IMR-90 (cell line): ENCODE results near the gene UBE2K. TPM values are rescaled to one million over a fixed set of nuclear protein-coding genes. Genes with fewer than 3 reads are reported as not detected.

Source experiments
- ATAC-seq: fragments of 200-7000 bp; cut with Tn5 transposase; 2 replicates; pipeline ENCODE4 v1.9.1; 2020; ENCODE audit warnings: low read depth, mild to moderate bottlenecking, moderate library complexity
- BruUV-seq: library from RNA; stranded (reverse); fragments of 400-500 nt; replicated peaks from 2 replicates; lab custom pipeline; 2021; lab: Mats Ljungman, UMichigan
- CTCF ChIA-PET: fragments of 300-600 bp; formaldehyde crosslinking; extraction: SDS; loops from one replicate; lab custom pipeline; 2021; ENCODE audit warnings: antibody characterized with exemption; lab: Yijun Ruan, JAX
- POLR2A ChIA-PET: fragments of 300-600 bp; sonication (Branson Sonifier 250); formaldehyde crosslinking; loops from one replicate; lab custom pipeline; 2022; ENCODE audit warnings: antibody characterized with exemption; ENCODE audit not compliant: unreplicated experiment; lab: Charles Lee
- DNase-seq: peaks from one replicate; pipeline ENCODE4 v3.0.0; 2013
- H2AFZ ChIP-seq: replicated peaks from 2 replicates; pipeline ENCODE3; 2013; ENCODE audit warnings: low read length, mild to moderate bottlenecking; ENCODE audit not compliant: poor library complexity
- H2AK5ac ChIP-seq: 2 replicates; pipeline ENCODE4 v1.6.1; 2013; ENCODE audit warnings: low read depth, low read length, inconsistent platforms
- H2AK9ac ChIP-seq: replicated peaks from 2 replicates; pipeline ENCODE3; 2013; ENCODE audit warnings: mild to moderate bottlenecking, low read depth, low read length, moderate library complexity; ENCODE audit not compliant: poor library complexity
- H2BK120ac ChIP-seq: 2 replicates; pipeline ENCODE4 v1.6.1; 2013; ENCODE audit warnings: low read depth, low read length, inconsistent platforms
- H2BK15ac ChIP-seq: 3 replicates; pipeline ENCODE4 v1.6.1; 2013; ENCODE audit warnings: low read depth, low read length, inconsistent platforms
- H2BK20ac ChIP-seq: 2 replicates; pipeline ENCODE4 v1.6.1; 2013; ENCODE audit warnings: low read depth, mild to moderate bottlenecking, inconsistent platforms, low read length, moderate library complexity
- H2BK5ac ChIP-seq: 2 replicates; pipeline ENCODE4 v1.6.1; 2013; ENCODE audit warnings: mild to moderate bottlenecking, low read depth, low read length, inconsistent platforms; ENCODE audit not compliant: poor library complexity, severe bottlenecking
- H3K14ac ChIP-seq: replicated peaks from 2 replicates; pipeline ENCODE4 v1.6.1; 2013; ENCODE audit warnings: low read depth, low read length, inconsistent platforms
- H3K18ac ChIP-seq: 2 replicates; pipeline ENCODE4 v1.6.1; 2013; ENCODE audit warnings: low read depth, low read length, control low read depth
- H3K23ac ChIP-seq: 2 replicates; pipeline ENCODE4 v1.6.1; 2013; ENCODE audit warnings: low read depth, low read length, inconsistent platforms
- H3K27ac ChIP-seq: 2 replicates; pipeline ENCODE4 v1.5.1; 2013; ENCODE audit warnings: mild to moderate bottlenecking, control low read depth, low read length; ENCODE audit not compliant: insufficient read depth
- H3K27me3 ChIP-seq: 2 replicates; pipeline ENCODE4 v1.6.1; 2013; ENCODE audit warnings: low read length; ENCODE audit not compliant: control insufficient read depth, insufficient read depth
- H3K36me3 ChIP-seq: 2 replicates; pipeline ENCODE4 v1.6.1; 2013; ENCODE audit warnings: low read length, mixed read lengths; ENCODE audit not compliant: control insufficient read depth, insufficient read depth
- H3K4ac ChIP-seq: 2 replicates; pipeline ENCODE4 v1.6.1; 2013; ENCODE audit warnings: low read depth, low read length, inconsistent platforms
- H3K4me1 ChIP-seq: 2 replicates; pipeline ENCODE4 v1.6.1; 2013; ENCODE audit warnings: low read length, mixed read lengths; ENCODE audit not compliant: control insufficient read depth, insufficient read depth
- H3K4me2 ChIP-seq: 2 replicates; pipeline ENCODE4 v1.6.1; 2013; ENCODE audit warnings: low read depth, mild to moderate bottlenecking, control low read depth, low read length, moderate library complexity
- H3K4me3 ChIP-seq: 2 replicates; pipeline ENCODE4 v1.5.1; 2013; ENCODE audit warnings: low read depth, mild to moderate bottlenecking, control low read depth, low read length, moderate library complexity; ENCODE audit not compliant: insufficient read depth
- H3K56ac ChIP-seq: 2 replicates; pipeline ENCODE4 v1.6.1; 2013; ENCODE audit warnings: low read length, inconsistent platforms; ENCODE audit not compliant: insufficient read depth; ENCODE audit errors: extremely low read depth
- H3K79me1 ChIP-seq, 2 experiments: 2 replicates each; pipeline ENCODE4 v1.6.1; 2013; ENCODE audit warnings: low read length in 2 of 2, inconsistent platforms in 1 of 2, low read depth in 1 of 2
- H3K9ac ChIP-seq: 2 replicates; pipeline ENCODE4 v1.6.1; 2013; ENCODE audit warnings: low read depth, low read length, control low read depth
- H3K9me1 ChIP-seq: 2 replicates; pipeline ENCODE4 v1.6.1; 2013; ENCODE audit warnings: low read length, inconsistent platforms; ENCODE audit not compliant: insufficient read depth
- H3K9me3 ChIP-seq: 2 replicates; pipeline ENCODE4 v1.6.1; 2013; ENCODE audit warnings: low read length; ENCODE audit not compliant: control insufficient read depth, insufficient read depth
- H4K20me1 ChIP-seq: 2 replicates; pipeline ENCODE4 v1.6.1; 2013; ENCODE audit warnings: low read length, inconsistent platforms; ENCODE audit not compliant: insufficient read depth
- H4K5ac ChIP-seq: 2 replicates; pipeline ENCODE4 v1.6.1; 2013; ENCODE audit warnings: mild to moderate bottlenecking, low read depth, low read length, control low read depth
- H4K8ac ChIP-seq, 2 experiments: 2 replicates each; pipeline ENCODE4 v1.6.1; 2013; ENCODE audit warnings: low read depth in 2 of 2, low read length in 2 of 2, control low read depth in 1 of 2, inconsistent platforms in 1 of 2
- H4K91ac ChIP-seq: 2 replicates; pipeline ENCODE4 v1.6.1; 2013; ENCODE audit warnings: low read depth, low read length, inconsistent platforms; ENCODE audit not compliant: insufficient read depth
- BHLHE40 ChIP-seq: fragments of 150-350 bp; IDR thresholded peaks from 2 replicates; pipeline ENCODE4 v1.6.1; 2016; ENCODE audit warnings: mild to moderate bottlenecking, low read depth, low read length
- CEBPB ChIP-seq: IDR thresholded peaks from 2 replicates; pipeline ENCODE4 v1.6.1; 2012; ENCODE audit warnings: low read depth, low read length, improper control_type of control experiment
- CHD1 ChIP-seq: IDR thresholded peaks from 2 replicates; pipeline ENCODE4 v1.6.1; 2012; ENCODE audit warnings: low read depth, low read length, improper control_type of control experiment
- FOS ChIP-seq: fragments of 150-350 bp; IDR thresholded peaks from 2 replicates; pipeline ENCODE4 v1.6.1; 2016; ENCODE audit warnings: low read depth, low read length
- MAZ ChIP-seq: IDR thresholded peaks from 2 replicates; pipeline ENCODE4 v1.6.1; 2012; ENCODE audit warnings: low read depth, mild to moderate bottlenecking, low read length, improper control_type of control experiment, moderate library complexity, borderline replicate concordance
- RAD21 ChIP-seq: IDR thresholded peaks from 2 replicates; pipeline ENCODE4 v1.6.1; 2012; ENCODE audit warnings: low read length, improper control_type of control experiment
- RFX5 ChIP-seq: IDR thresholded peaks from 2 replicates; pipeline ENCODE4 v1.8.0; 2012; ENCODE audit warnings: low read depth, mild to moderate bottlenecking, low read length, moderate library complexity
- WGBS, 2 experiments: methylation state at CpG; one replicate each; pipeline versions ENCODE4 v1.1.5 to v1.1.7; 2013; ENCODE audit warnings: missing lambda C conversion rate in 2 of 2; ENCODE audit not compliant: insufficient read length in 1 of 2; ENCODE audit errors: extremely low coverage in 2 of 2; 5-methylcytosine and 5-hydroxymethylcytosine counted together
- dilution Hi-C: fragments of 300-500 bp; cut with HindIII; formaldehyde crosslinking; loops from one replicate; pipeline ENCODE4 v1.14.3; 2018; ENCODE audit warnings: low sequenced_read_pairs; ENCODE audit not compliant: unreplicated experiment
- in situ Hi-C: fragments of 300-500 bp; cut with MboI; formaldehyde crosslinking; loops from 3 replicates; pipeline ENCODE4 v1.14.3; 2019; ENCODE audit warnings: low sequenced_read_pairs, inconsistent platforms, mixed read lengths
- intact Hi-C: fragments of 100-400 bp; cut with micrococcal nuclease; formaldehyde crosslinking; loops from 2 replicates; pipeline ENCODE4 v1.10.0; 2022
- polyA plus RNA-seq, 3 experiments: library from polyadenylated mRNA; depleted of rRNA; stranded (reverse); fragments of >200 nt; gene quantifications; 2 replicates each; pipeline ENCODE4 v1.2.3, GENCODE V29; 2012; ENCODE audit warnings: low replicate concordance in 1 of 3
- total RNA-seq: library from RNA; depleted of rRNA; stranded (reverse); fragments of >200 nt; gene quantifications from 2 replicates; pipeline ENCODE4 v1.2.3, GENCODE V29; 2012

UBE2K gene
- total and polyA plus RNA-seq, 2 of the 4 experiments (the other 2 are of a cell fraction), result 17.7 to 44.8 TPM

- Histone ChIP-seq H2AK9ac (no peak overlapping the region), H3K9ac (no peak overlapping the region), H3K14ac (no peak overlapping the region), H3K27ac (no peak overlapping the region), H2BK120ac (no peak overlapping the region), H3K23ac (no peak overlapping the region), H2BK5ac (peak overlapping the region; percentile 11), H4K8ac (no peak overlapping the region), H3K4me1 (peaks cover 6% of the 10 kb centered on the region), H3K4me2 (peak overlapping the region; percentile 100), H3K56ac (no peak overlapping the region), H3K9me1 (no peaks in the 10 kb centered on the region), H3K9me3 (no peaks in the 10 kb centered on the region), H4K91ac (no peak overlapping the region), H2BK20ac (no peak overlapping the region), H3K18ac (no peak overlapping the region), H3K4ac (no peak overlapping the region), H2AFZ (no peak overlapping the region), H3K27me3 (no peaks in the 10 kb centered on the region), H2AK5ac (no peak overlapping the region), H4K5ac (no peak overlapping the region), H3K36me3 (peaks cover 8% of the 10 kb centered on the region; the same call in 1 of the 2 replicates), H3K79me1 (peaks cover 2 to 10% of the 10 kb centered on the region in 2 experiments; a peak in 3 of 4 replicates), H3K4me3 (0 out of 2 replicates have a peak overlapping the region, but pooled peaks have one; percentile 90), H2BK15ac (no peak overlapping the region), H4K20me1 (peaks cover 68% of the 10 kb centered on the region)
- no peak for TF ChIP-seq MAZ
- TF ChIP-seq CEBPB, result no peak
- no peak for TF ChIP-seq BHLHE40
- no peak for TF ChIP-seq RFX5
- no peak for TF ChIP-seq RAD21
- no peak for TF ChIP-seq FOS
- no peak for TF ChIP-seq CHD1
- DNase-seq, result no peak
- intact Hi-C loops, result no loop called here
- in situ Hi-C loops, result no loop called here
- POLR2A ChIA-PET, result no interaction called here
- dilution Hi-C loops, result no loop called here
- TSS peak; percentile 18 for BruUV-seq
- no peak for ATAC-seq
- 29% methylated on average over 3 of the region's 3 CpGs; no CpG with 5 or more reads in 1 of the 2 experiments for WGBS, 2 experiments
- CTCF ChIA-PET, result interaction anchor here (0.6 kb wide), 1 partner anchor 292 kb away, joined by 3 read pairs; no protein-coding TSS in a partner anchor
Measured at GRCh38 chr4:39700554-39700953, 2.6 kb downstream of the UBE2K start.
